Keratinocyte (primary cell): Measurements from ENCODE around the gene CACNA2D1. TPM values are rescaled to one million over a fixed set of nuclear protein-coding genes. Genes with fewer than 3 reads are reported as not detected.

Experiments
- DNase-seq: peaks from one replicate; pipeline ENCODE4 v3.0.0-alpha.2; 2011; ENCODE audit warnings: low read depth, missing footprints, low spot score
- FAIRE-seq: peaks from 2 replicates; lab custom pipeline; 2011; peaks lifted over from hg19 to GRCh38; lab: Jason Lieb, UNC
- H2AFZ ChIP-seq: 2 replicates; pipeline ENCODE4 v1.6.0; 2012; ENCODE audit warnings: low read length, control low read depth, inconsistent platforms; ENCODE audit not compliant: control insufficient read depth
- H3K27ac ChIP-seq: 2 replicates; pipeline ENCODE4 v1.5.1; 2011; ENCODE audit warnings: low read length; ENCODE audit not compliant: control insufficient read depth, insufficient read depth
- H3K27me3 ChIP-seq: 3 replicates; pipeline ENCODE4 v1.6.0; 2011; ENCODE audit warnings: low read length; ENCODE audit not compliant: control insufficient read depth, insufficient read depth; ENCODE audit errors: extremely low read depth
- H3K36me3 ChIP-seq, 2 experiments: 2 replicates in 1 of 2; 3 replicates in 1 of 2; pipeline ENCODE4 v1.5.1; 2011; ENCODE audit warnings: low read length in 2 of 2, mild to moderate bottlenecking in 1 of 2; ENCODE audit not compliant: control insufficient read depth in 2 of 2, insufficient read depth in 2 of 2; ENCODE audit errors: extremely low read depth in 1 of 2
- H3K4me1 ChIP-seq: 3 replicates; pipeline ENCODE4 v1.5.1; 2011; ENCODE audit warnings: low read length; ENCODE audit not compliant: control insufficient read depth, insufficient read depth; ENCODE audit errors: extremely low read depth
- H3K4me2 ChIP-seq: 3 replicates; pipeline ENCODE4 v1.6.0; 2011; ENCODE audit warnings: low read depth, low read length; ENCODE audit not compliant: control insufficient read depth, insufficient read depth; ENCODE audit errors: extremely low read depth
- H3K4me3 ChIP-seq, 3 experiments: fragments of 200-600 bp in 1 of 3; sonication (generic) in 1 of 3; 2 replicates in 2 of 3; 3 replicates in 1 of 3; pipeline ENCODE4 v1.5.1; 2011 to 2016; ENCODE audit warnings: low read length in 3 of 3, mild to moderate bottlenecking in 3 of 3, control low read depth in 2 of 3, inconsistent platforms in 1 of 3, low read depth in 1 of 3, mixed read lengths in 1 of 3, mixed run types in 1 of 3, moderate library complexity in 1 of 3; ENCODE audit not compliant: control insufficient read depth in 2 of 3, insufficient read depth in 2 of 3; ENCODE audit errors: extremely low read depth in 1 of 3
- H3K79me2 ChIP-seq: 2 replicates; pipeline ENCODE4 v1.6.0; 2012; ENCODE audit warnings: low read length; ENCODE audit not compliant: control insufficient read depth, insufficient read depth
- H3K9ac ChIP-seq: 3 replicates; pipeline ENCODE4 v1.6.0; 2011; ENCODE audit warnings: low read length; ENCODE audit not compliant: control insufficient read depth, insufficient read depth; ENCODE audit errors: extremely low read depth
- H3K9me1 ChIP-seq: 3 replicates; pipeline ENCODE4 v1.6.0; 2011; ENCODE audit warnings: low read length; ENCODE audit not compliant: control insufficient read depth, insufficient read depth; ENCODE audit errors: extremely low read depth
- H3K9me3 ChIP-seq: 2 replicates; pipeline ENCODE4 v1.5.1; 2012; ENCODE audit warnings: low read depth, low read length; ENCODE audit not compliant: control insufficient read depth
- H4K20me1 ChIP-seq: 3 replicates; pipeline ENCODE4 v1.6.0; 2011; ENCODE audit warnings: low read length; ENCODE audit not compliant: control insufficient read depth, insufficient read depth; ENCODE audit errors: extremely low read depth
- CTCF ChIP-seq, 3 experiments: IDR thresholded peaks in 1 of 3; conservative IDR thresholded peaks in 1 of 3; optimal IDR thresholded peaks in 1 of 3; 2 replicates in 2 of 3; 3 replicates in 1 of 3; pipeline versions ENCODE3 to v1.5.1; 2011; ENCODE audit warnings: low read length in 3 of 3, mild to moderate bottlenecking in 3 of 3, moderate library complexity in 2 of 3, control low read depth in 1 of 3, inconsistent platforms in 1 of 3; ENCODE audit not compliant: insufficient read depth in 2 of 3; ENCODE audit errors: extremely low read depth in 1 of 3
- EZH2 ChIP-seq: IDR thresholded peaks from one replicate; pipeline ENCODE4 v1.6.1; 2012; ENCODE audit warnings: inconsistent platforms, mild to moderate bottlenecking, low read length, moderate library complexity
- dilution Hi-C: fragments of 300-500 bp; cut with MboI; formaldehyde crosslinking; loops from one replicate; pipeline ENCODE4 v1.7.0; 2020; ENCODE audit warnings: low sequenced_read_pairs; ENCODE audit not compliant: extremely low pct_ligation_motif_present
- polyA plus RNA-seq, 5 experiments: library from polyadenylated mRNA; depleted of rRNA in 3 of 5; stranded (reverse) in 3 of 5; stranded (forward) in 1 of 5; unstranded in 1 of 5; fragments of >200 nt; gene quantifications; 1 replicate in 1 of 5; 2 replicates in 3 of 5; 3 replicates in 1 of 5; pipeline versions ENCODE4 v1.2.1 to v1.2.3, GENCODE V29; 2011 to 2012; ENCODE audit warnings: missing spikeins in 2 of 5, low read depth in 1 of 5, low replicate concordance in 1 of 5

CACNA2D1 gene
- polyA plus RNA-seq, 1 donor (not counting 4 experiments of a cell fraction or from before 2014, with no cell fraction given), result 1.8 TPM

DNA sequence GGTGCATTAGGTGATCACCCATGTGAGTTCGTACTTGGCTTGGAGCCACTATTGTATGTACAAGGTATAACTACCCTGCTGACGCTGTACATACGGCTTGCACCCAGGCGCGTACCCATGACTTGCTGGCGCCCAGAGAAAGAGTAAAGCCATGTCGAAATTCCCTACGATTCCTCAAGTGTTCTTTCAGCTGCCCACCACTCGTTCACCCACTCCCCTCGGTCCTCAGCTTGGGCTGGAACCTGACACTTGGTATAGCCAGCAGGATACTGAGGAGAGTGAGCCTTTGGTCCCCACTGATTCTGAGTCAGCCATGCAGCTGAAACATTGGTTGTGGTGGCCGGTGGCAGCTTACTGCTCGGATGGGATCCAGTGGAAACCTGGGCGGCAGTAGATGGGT is 241.5 kb downstream of the CACNA2D1 start:
- Histone ChIP-seq H3K79me2 (no peaks in the 10 kb centered on the region), H3K4me2 (no peak overlapping the region), H3K9ac (no peak overlapping the region), H3K36me3 (no peaks in the 10 kb centered on the region), H2AFZ (no peak overlapping the region), H3K27ac (no peak overlapping the region), H3K9me1 (no peaks in the 10 kb centered on the region), H3K4me1 (peaks cover 5% of the 10 kb centered on the region), H3K27me3 (no peaks in the 10 kb centered on the region), H4K20me1 (no peaks in the 10 kb centered on the region), H3K4me3 (no peak overlapping the region), H3K9me3 (no peaks in the 10 kb centered on the region)
- dilution Hi-C loops, result no loop called here
- FAIRE-seq (no peak), DNase-seq (no peak)
- TF ChIP-seq CTCF (optimal IDR thresholded peaks at IDR 0.05 in 1 of 3, IDR thresholded peaks at IDR 0.05 in 1 of 3, conservative IDR thresholded peaks at IDR 0.05 in 1 of 3; ENCODE audit: extremely low read depth in 1 of 3, insufficient read depth in 2 of 3, low read length in 3 of 3) (no peak), EZH2 (no peak)

DNA sequence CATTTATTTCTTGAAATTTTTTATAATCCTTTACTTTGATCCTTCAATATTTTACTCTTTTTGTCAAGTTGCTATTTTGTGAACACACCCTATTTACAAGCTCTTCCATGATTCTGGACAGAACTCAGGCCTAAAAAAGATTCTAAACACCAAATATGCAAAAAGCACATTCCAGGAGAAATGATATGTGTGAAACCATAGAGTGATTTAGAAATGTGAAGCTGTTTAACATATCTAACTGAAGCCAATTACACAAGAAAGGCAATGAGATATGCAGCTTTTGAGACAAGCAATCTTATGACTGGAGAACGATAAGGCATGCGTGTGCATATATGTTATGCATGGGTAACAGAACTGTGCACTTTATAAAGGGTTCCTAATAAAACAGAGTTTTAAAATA is 243.0 kb downstream of the CACNA2D1 start:
- H3K4me2 ChIP-seq, result no peak overlapping the region
- no peaks in the 10 kb centered on the region for H3K9me3 ChIP-seq
- H3K79me2 ChIP-seq, result no peaks in the 10 kb centered on the region
- no peak overlapping the region for H3K4me3 ChIP-seq
- TF ChIP-seq CTCF (optimal IDR thresholded peaks at IDR 0.05 in 1 of 3, IDR thresholded peaks at IDR 0.05 in 1 of 3, conservative IDR thresholded peaks at IDR 0.05 in 1 of 3; ENCODE audit: extremely low read depth in 1 of 3, insufficient read depth in 2 of 3, low read length in 3 of 3), result no peak
- no peak for TF ChIP-seq EZH2
- no peaks in the 10 kb centered on the region for H3K9me1 ChIP-seq
- H4K20me1 ChIP-seq, result no peaks in the 10 kb centered on the region
- peaks cover 5% of the 10 kb centered on the region for H3K4me1 ChIP-seq
- dilution Hi-C loops, result no loop called here
- no peak for FAIRE-seq
- DNase-seq, result no peak
- H3K27me3 ChIP-seq, result no peaks in the 10 kb centered on the region
- no peak overlapping the region for H3K27ac ChIP-seq
- no peaks in the 10 kb centered on the region for H3K36me3 ChIP-seq
- no peak overlapping the region for H3K9ac ChIP-seq
- no peak overlapping the region for H2AFZ ChIP-seq
